RPMI8226 (cell line): ENCODE results near the gene ZNF624.

Source experiments
- DNase-seq: peaks from one replicate; pipeline ENCODE4 v3.0.0-alpha.2; 2015

The ZNF624 gene

GRCh38 chr17:16589097-16589969, 64.3 kb downstream of the ZNF624 start:
- DNase-seq: peak; percentile 80

- DNase-seq: no peak
These were observed 67.9 kb downstream of the ZNF624 start for GRCh38 chr17:16585796-16586195.

- peak; percentile 8 for DNase-seq
These were observed 69.2 kb downstream of the ZNF624 start for GRCh38 chr17:16584273-16584995.

GRCh38 chr17:16583781-16584180, 69.9 kb downstream of the ZNF624 start:
- DNase-seq: no peak

GRCh38 chr17:16573466-16573865, 80.2 kb downstream of the ZNF624 start:
- no peak for DNase-seq
